Immature natural killer cell (primary cell): ENCODE results near the gene ABRAXAS1. TPM values are rescaled to one million over a fixed set of nuclear protein-coding genes. Genes with fewer than 3 reads are reported as not detected.

Experiments
- DNase-seq, 3 donors: peaks; one replicate each; pipeline ENCODE4 v3.0.0; 2022; ENCODE audit warnings: mixed read lengths in 1 of 3
- H3K27ac Mint-ChIP-seq, 6 donors: one replicate each; pipeline ENCODE4 v1.8.0; 2020; ENCODE audit warnings: mixed read lengths in 6 of 6, mild to moderate bottlenecking in 5 of 6, inconsistent platforms in 4 of 6, moderate library complexity in 3 of 6
- H3K27me3 Mint-ChIP-seq, 3 donors: one replicate each; pipeline ENCODE4 v1.8.0; 2020 to 2021; ENCODE audit warnings: low read depth in 3 of 3, mild to moderate bottlenecking in 3 of 3, mixed read lengths in 3 of 3, moderate library complexity in 3 of 3, inconsistent platforms in 1 of 3
- H3K36me3 Mint-ChIP-seq, 3 donors: one replicate each; pipeline ENCODE4 v1.8.0; 2020; ENCODE audit warnings: mixed read lengths in 3 of 3, inconsistent platforms in 2 of 3, mild to moderate bottlenecking in 2 of 3
- H3K4me1 Mint-ChIP-seq, 2 donors: one replicate each; pipeline ENCODE4 v1.8.0; 2020; ENCODE audit warnings: inconsistent platforms in 2 of 2, mild to moderate bottlenecking in 2 of 2, mixed read lengths in 2 of 2, moderate library complexity in 1 of 2
- H3K4me3 Mint-ChIP-seq, 5 donors: one replicate each; pipeline ENCODE4 v1.8.0; 2020; ENCODE audit warnings: mild to moderate bottlenecking in 5 of 5, mixed read lengths in 5 of 5, inconsistent platforms in 3 of 5, moderate library complexity in 3 of 5
- H3K9me3 Mint-ChIP-seq, 6 donors: one replicate each; pipeline ENCODE4 v1.8.0; 2020; ENCODE audit warnings: mild to moderate bottlenecking in 6 of 6, mixed read lengths in 6 of 6, inconsistent platforms in 4 of 6, moderate library complexity in 3 of 6
- polyA plus RNA-seq, 3 donors: library from polyadenylated mRNA; unstranded; fragments of 300-500 nt; fragmentation: Illumina TruSeq; gene quantifications; one replicate each; pipeline ENCODE4 v1.2.3, GENCODE V29; 2021

Gene ABRAXAS1
- polyA plus RNA-seq, 3 donors from 2014 or later: 6.2 to 10.8 (median 7.4) TPM

DNA sequence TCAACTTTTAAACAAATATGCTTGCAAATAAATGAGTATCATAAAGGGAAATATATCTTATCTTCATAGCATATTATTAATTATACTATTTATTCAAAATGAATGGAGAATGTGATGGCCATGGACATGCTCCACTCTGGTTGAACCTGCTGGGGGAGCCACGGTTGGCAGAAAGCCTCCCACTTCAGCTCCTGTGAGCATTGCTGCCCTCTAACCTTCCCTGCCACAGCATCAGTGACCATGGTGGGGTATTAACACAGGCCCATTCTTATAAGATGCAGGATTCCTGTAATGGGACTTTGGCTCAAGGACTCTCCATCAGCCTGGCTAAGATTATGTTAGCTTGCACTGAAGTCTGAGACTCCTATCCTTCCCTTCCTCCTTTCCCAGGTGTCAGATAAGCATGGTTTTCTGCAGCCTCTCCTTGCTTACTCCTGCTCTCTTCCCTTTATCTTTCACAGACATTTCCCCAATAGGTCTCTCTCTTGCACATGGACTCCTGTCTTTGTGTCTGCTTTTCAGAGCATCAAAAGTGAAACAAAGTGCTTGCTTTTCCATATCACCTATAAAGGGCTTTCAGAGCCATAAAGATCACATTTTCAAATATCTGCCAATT, 4.9 kb upstream of the ABRAXAS1 start:
- Mint-ChIP-seq H3K27ac (no peak overlapping the region), H3K36me3 (no peaks in the 10 kb centered on the region), H3K9me3 (no peaks in the 10 kb centered on the region), H3K4me1 (peaks cover 9 to 10% of the 10 kb centered on the region in 2 donors), H3K27me3 (peaks cover 0 to 3% (median 2%) of the 10 kb centered on the region in 3 donors), H3K4me3 (no peak overlapping the region)
- DNase-seq: no peak

DNA sequence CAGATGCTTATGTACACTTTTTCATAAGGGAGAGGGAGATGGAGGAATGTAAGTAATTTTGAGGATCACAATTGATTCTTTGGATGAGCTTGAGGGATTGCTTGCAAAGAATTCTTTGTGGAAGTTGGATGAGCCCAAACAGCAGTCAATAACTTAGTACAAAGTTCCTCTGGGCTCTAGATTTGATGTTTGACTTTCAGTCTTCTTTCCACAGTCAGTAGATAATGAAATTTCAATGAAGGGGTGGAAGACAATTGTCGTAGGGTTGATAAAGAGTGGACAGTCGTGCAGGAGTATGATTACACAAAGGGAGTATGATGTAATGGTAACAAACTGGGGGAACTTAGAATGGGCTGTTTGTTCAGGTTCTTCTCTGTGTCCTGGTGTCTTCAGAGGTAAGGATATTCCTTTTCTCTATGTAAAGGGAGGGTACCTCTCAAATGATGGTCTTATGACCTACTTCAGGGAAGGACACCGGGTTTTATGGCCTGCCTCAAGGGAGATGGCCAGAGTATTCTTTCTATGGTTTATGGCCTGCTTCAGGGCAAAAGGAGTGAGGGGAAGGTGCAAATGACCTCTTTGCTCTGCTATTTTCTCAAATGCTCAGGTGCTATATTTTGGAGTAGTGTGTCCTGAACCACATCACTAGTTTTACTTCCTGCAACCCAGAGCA, 1.7 kb upstream of the ABRAXAS1 start:
- Mint-ChIP-seq H3K36me3 (no peaks in the 10 kb centered on the region), H3K4me1 (peaks cover 17 to 19% of the 10 kb centered on the region in 2 donors), H3K4me3 (peak overlapping the region in 3 of 5 donors; percentile 8 to 49 (median 44)), H3K9me3 (no peaks in the 10 kb centered on the region), H3K27me3 (peaks cover 1 to 9% (median 3%) of the 10 kb centered on the region in 3 donors), H3K27ac (peak overlapping the region in 5 of 6 donors; percentile 59 to 82 (median 70))
- no peak for DNase-seq

GRCh38 chr4:83473966-83474365, 10.9 kb downstream of the ABRAXAS1 start:
- Mint-ChIP-seq H3K4me1 (peaks cover 15 to 33% of the 10 kb centered on the region in 2 donors), H3K36me3 (peaks cover 12 to 30% (median 12%) of the 10 kb centered on the region in 3 donors), H3K9me3 (no peaks in the 10 kb centered on the region), H3K4me3 (peak overlapping the region in 2 of 5 donors; percentile 37 to 54), H3K27ac (no peak overlapping the region), H3K27me3 (peaks cover 0 to 1% (median 0%) of the 10 kb centered on the region in 3 donors)
- DNase-seq: no peak

DNA sequence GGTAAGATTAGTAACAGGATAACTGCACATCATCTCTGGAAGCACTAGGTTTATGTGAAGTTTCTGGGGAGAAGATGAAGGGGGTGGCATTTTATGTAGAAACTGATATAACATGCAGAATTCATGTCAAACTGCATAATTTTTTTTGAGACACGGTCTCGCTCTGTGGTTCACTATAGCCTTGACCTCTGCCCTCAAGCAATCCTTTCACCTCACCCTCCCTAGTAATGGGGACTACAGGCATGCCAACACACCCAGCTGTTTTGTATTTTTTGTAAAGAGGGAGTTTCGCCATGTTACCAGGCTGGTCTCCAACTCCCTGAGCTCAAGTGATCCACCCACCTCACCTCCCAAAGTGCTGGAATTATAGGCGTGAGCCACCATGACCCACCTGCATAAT, 11.5 kb downstream of the ABRAXAS1 start:
- Mint-ChIP-seq H3K4me1 (peaks cover 15 to 33% of the 10 kb centered on the region in 2 donors), H3K9me3 (no peaks in the 10 kb centered on the region), H3K27ac (no peak overlapping the region), H3K4me3 (peak overlapping the region in 2 of 5 donors; percentile 53 to 56), H3K27me3 (peaks cover 0 to 1% (median 0%) of the 10 kb centered on the region in 3 donors), H3K36me3 (peaks cover 8 to 32% (median 8%) of the 10 kb centered on the region in 3 donors)
- no peak for DNase-seq

GRCh38 chr4:83456184-83456501, 28.8 kb downstream of the ABRAXAS1 start:
- H3K4me1 Mint-ChIP-seq: peaks cover 44 to 78% of the 10 kb centered on the region in 2 donors
- H3K36me3 Mint-ChIP-seq: peaks cover 14 to 35% (median 16%) of the 10 kb centered on the region in 3 donors
- no peak for DNase-seq
- no peaks in the 10 kb centered on the region for H3K9me3 Mint-ChIP-seq
- H3K27me3 Mint-ChIP-seq: peaks cover 9 to 13% (median 10%) of the 10 kb centered on the region in 3 donors
- H3K27ac Mint-ChIP-seq: peak overlapping the region; percentile 100
- peak overlapping the region; percentile 98 to 100 (median 100) for H3K4me3 Mint-ChIP-seq

DNA sequence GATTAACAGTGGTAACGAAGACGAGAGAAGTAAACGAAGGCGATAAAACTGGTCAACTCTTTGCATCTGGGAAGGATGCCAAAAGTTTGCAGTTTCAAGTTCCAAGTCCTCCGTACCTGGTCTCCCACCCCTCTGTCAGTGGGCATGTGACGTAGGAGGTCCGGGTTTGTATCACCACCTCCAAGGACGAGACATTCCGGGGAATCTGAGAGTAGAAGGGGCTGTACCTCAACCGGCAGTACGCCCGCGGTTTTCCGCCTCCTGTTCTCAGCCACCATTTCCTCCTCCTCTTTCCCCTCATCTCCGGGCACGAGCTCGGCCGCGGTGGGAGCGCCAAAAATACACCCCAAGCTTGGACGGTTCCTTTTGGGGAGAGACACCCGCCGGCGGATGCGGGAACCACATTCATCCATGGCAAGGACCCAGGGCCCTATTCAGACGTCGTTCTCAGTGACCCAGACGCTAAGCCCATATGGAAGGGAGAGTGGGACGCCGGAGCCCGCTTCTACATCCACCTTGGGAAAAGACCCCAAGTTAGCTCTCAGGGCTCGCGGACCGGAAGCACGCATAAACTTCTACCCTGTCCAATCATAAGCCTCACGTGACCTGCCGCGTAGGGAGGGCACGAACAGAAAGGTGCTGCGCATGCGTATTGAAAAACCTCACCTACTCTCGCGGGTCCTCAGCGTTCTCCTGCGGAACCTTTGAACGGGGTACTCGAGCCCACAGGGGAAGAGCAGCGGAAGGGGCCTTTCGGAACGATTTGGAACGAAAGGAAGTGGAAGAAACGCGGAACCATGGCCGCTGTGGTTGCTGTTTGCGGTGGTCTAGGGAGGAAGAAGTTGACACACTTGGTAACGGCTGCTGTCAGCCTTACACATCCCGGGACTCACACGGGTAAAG, 29.4 kb downstream of the ABRAXAS1 start, which contains the start of the genes HELQ and MRPS18C:
Gene HELQ (minus strand): TSS at position 543 of the 903 bp plus-strand sequence. CDS start 130 bp downstream, at position 413.
Gene MRPS18C (plus strand): TSS at position 778 of the 903 bp plus-strand sequence. CDS start 20 bp downstream, at position 798.
- H3K27ac Mint-ChIP-seq: peak within 1 kb of the TSS; percentile 100
- H3K4me3 Mint-ChIP-seq: peak within 1 kb of the TSS; percentile 98 to 100 (median 100)
- H3K4me1 Mint-ChIP-seq: peaks cover 44 to 78% of the 10 kb centered on the region in 2 donors
- DNase-seq: peak; percentile 97 to 98 (median 97)
- H3K27me3 Mint-ChIP-seq: peaks cover 9 to 13% (median 10%) of the 10 kb centered on the region in 3 donors
- no peaks in the 10 kb centered on the region for H3K9me3 Mint-ChIP-seq
- H3K36me3 Mint-ChIP-seq: peaks cover 14 to 37% (median 16%) of the 10 kb centered on the region in 3 donors

DNA sequence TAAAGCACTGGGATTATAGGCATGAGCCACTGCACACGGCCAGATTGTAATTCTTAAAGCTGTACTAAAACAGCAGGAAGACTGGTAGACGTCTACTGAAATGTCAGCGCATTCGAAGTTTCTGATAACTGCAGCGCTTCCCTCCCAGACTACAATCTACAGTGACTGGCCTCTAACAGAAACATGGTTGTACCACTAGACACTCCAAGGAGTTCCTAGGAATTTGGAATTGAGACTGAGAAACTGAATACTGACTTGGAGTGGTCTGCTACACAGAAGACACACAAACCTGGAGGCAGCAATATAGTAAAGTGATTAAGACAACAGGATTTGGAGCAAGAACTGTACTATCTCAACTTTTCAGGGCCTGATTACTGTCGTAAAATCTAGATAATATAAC, 30.2 kb downstream of the ABRAXAS1 start:
- Mint-ChIP-seq H3K27ac (peak overlapping the region; percentile 100), H3K4me1 (peaks cover 44 to 78% of the 10 kb centered on the region in 2 donors)
- DNase-seq: peak in 2 of 3 donors; percentile 2 to 4

GRCh38 chr4:83449009-83449408, 35.9 kb downstream of the ABRAXAS1 start:
- no peak for DNase-seq
- no peaks in the 10 kb centered on the region for H3K9me3 Mint-ChIP-seq
- peaks cover 6 to 23% of the 10 kb centered on the region in 2 donors for H3K4me1 Mint-ChIP-seq
- peak overlapping the region in 3 of 6 donors; percentile 6 to 35 (median 29) for H3K27ac Mint-ChIP-seq
- H3K27me3 Mint-ChIP-seq: no peaks in the 10 kb centered on the region
- no peak overlapping the region for H3K4me3 Mint-ChIP-seq
- H3K36me3 Mint-ChIP-seq: peaks cover 10 to 39% (median 21%) of the 10 kb centered on the region in 3 donors

More for the DNA sequence above, 30.2 kb downstream of the ABRAXAS1 start:
- Mint-ChIP-seq H3K36me3 (peaks cover 14 to 36% (median 16%) of the 10 kb centered on the region in 3 donors), H3K4me3 (peak overlapping the region; percentile 98 to 100 (median 100)), H3K27me3 (peaks cover 9 to 13% (median 10%) of the 10 kb centered on the region in 3 donors), H3K9me3 (no peaks in the 10 kb centered on the region)

GRCh38 chr4:83440899-83441298, 44.0 kb downstream of the ABRAXAS1 start:
- Mint-ChIP-seq H3K9me3 (no peaks in the 10 kb centered on the region), H3K36me3 (peaks cover 17 to 49% (median 31%) of the 10 kb centered on the region in 3 donors), H3K4me3 (no peak overlapping the region), H3K27me3 (no peaks in the 10 kb centered on the region), H3K27ac (no peak overlapping the region), H3K4me1 (no peaks in the 10 kb centered on the region)
- DNase-seq: no peak

- no peak for DNase-seq
- Mint-ChIP-seq H3K36me3 (peaks cover 21 to 50% (median 31%) of the 10 kb centered on the region in 3 donors), H3K9me3 (no peaks in the 10 kb centered on the region), H3K4me1 (no peaks in the 10 kb centered on the region), H3K27ac (peak overlapping the region in 1 of 6 donors; percentile 9), H3K4me3 (no peak overlapping the region), H3K27me3 (no peaks in the 10 kb centered on the region)
These were observed 44.6 kb downstream of the ABRAXAS1 start for GRCh38 chr4:83440148-83440814.

DNA sequence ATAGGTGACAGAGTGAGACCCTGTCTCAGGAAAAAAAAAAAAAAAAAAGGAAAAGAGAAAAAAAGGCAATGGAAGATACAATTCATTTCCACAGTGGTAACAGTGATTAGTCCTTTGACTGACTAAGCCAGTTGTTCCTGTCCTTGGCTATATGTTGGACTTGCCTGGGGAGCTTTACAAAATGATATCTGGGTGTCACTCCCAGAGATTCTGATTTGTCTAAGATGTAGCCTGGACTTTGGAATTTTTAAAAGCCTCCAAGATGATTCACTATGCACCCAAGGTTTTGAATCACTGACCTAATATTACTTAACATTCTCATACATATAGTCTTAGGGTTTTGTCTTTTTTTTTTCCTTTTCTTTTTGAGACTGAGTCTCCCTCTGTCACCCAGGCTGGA, 46.2 kb downstream of the ABRAXAS1 start:
- Mint-ChIP-seq H3K4me1 (no peaks in the 10 kb centered on the region), H3K27ac (no peak overlapping the region), H3K36me3 (peaks cover 17 to 48% (median 22%) of the 10 kb centered on the region in 3 donors), H3K9me3 (no peaks in the 10 kb centered on the region), H3K4me3 (no peak overlapping the region), H3K27me3 (no peaks in the 10 kb centered on the region)
- DNase-seq: no peak

DNA sequence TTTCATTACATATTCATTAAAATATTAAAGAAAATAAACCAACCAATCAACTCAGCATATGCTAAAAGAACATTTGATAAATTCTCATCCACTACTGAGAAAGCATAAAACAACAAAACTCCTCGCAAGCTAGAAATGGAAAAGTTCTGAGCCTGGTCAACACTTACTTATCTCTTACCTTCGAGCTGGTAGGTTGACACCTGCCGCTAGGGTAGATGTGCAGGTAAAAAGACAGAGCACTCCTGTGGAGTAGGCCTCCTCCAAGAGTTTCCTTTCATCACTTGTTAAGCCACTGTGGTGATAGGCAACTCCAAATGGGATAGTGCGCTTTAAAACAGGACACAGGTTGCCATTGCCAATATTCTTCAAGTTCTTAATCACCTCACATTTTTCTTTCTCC, 48.2 kb downstream of the ABRAXAS1 start:
- Mint-ChIP-seq H3K4me3 (no peak overlapping the region), H3K9me3 (no peaks in the 10 kb centered on the region), H3K27ac (no peak overlapping the region), H3K27me3 (no peaks in the 10 kb centered on the region), H3K36me3 (peaks cover 17 to 42% (median 18%) of the 10 kb centered on the region in 3 donors), H3K4me1 (peaks cover 0 to 2% of the 10 kb centered on the region in 2 donors)
- no peak for DNase-seq

GRCh38 chr4:83431200-83431599, 53.7 kb downstream of the ABRAXAS1 start:
- no peak for DNase-seq
- Mint-ChIP-seq H3K36me3 (peaks cover 20 to 24% (median 22%) of the 10 kb centered on the region in 3 donors), H3K27ac (no peak overlapping the region), H3K27me3 (no peaks in the 10 kb centered on the region), H3K9me3 (no peaks in the 10 kb centered on the region), H3K4me1 (peaks cover 0 to 2% of the 10 kb centered on the region in 2 donors), H3K4me3 (no peak overlapping the region)
